Caco-2 (cell line): ENCODE data around the gene NRIP2. TPM values are rescaled to one million over a fixed set of nuclear protein-coding genes. Genes with fewer than 3 reads are reported as not detected.

Experiments
- BruUV-seq: library from RNA; stranded (reverse); fragments of 400-500 nt; replicated peaks from 2 replicates; lab custom pipeline; 2021; lab: Mats Ljungman, UMichigan
- CTCF ChIA-PET: fragments of 300-600 bp; sonication (Branson Sonifier 250); formaldehyde crosslinking; loops from one replicate; lab custom pipeline; 2022; ENCODE audit warnings: antibody characterized with exemption; lab: Charles Lee
- POLR2A ChIA-PET: fragments of 300-600 bp; sonication (Branson Sonifier 250); formaldehyde crosslinking; loops from one replicate; lab custom pipeline; 2022; ENCODE audit warnings: antibody characterized with exemption; lab: Charles Lee
- DNase-seq, 2 experiments: peaks; one replicate each; pipeline versions ENCODE4 v3.0.0 to v3.0.0-alpha.2; 2020 to 2022
- H3K27me3 ChIP-seq: replicated peaks from 2 replicates; pipeline ENCODE4 v1.6.0; 2011; ENCODE audit warnings: low read length; ENCODE audit not compliant: control insufficient read depth, insufficient read depth
- H3K36me3 ChIP-seq: 2 replicates; pipeline ENCODE4 v1.5.1; 2011; ENCODE audit warnings: low read length; ENCODE audit not compliant: control insufficient read depth, insufficient read depth
- H3K4me1 ChIP-seq: fragments of 250-450 bp; sonication (Bioruptor Pico); 2 replicates; pipeline ENCODE4 v1.5.1; 2020; ENCODE audit warnings: mild to moderate bottlenecking
- H3K4me3 ChIP-seq: 2 replicates; pipeline ENCODE4 v1.5.1; 2011; ENCODE audit warnings: low read depth, mild to moderate bottlenecking, control low read depth, low read length
- H3K9me3 ChIP-seq: fragments of 250-450 bp; sonication (Bioruptor Pico); 2 replicates; pipeline ENCODE4 v1.5.1; 2020; ENCODE audit warnings: mild to moderate bottlenecking, moderate library complexity
- H3K27ac Mint-ChIP-seq: one replicate; pipeline ENCODE4 v1.8.0; 2022; ENCODE audit warnings: mixed read lengths; ENCODE audit not compliant: unreplicated experiment
- H3K27me3 Mint-ChIP-seq: one replicate; pipeline ENCODE4 v1.8.0; 2022; ENCODE audit warnings: mixed read lengths; ENCODE audit not compliant: insufficient read depth, unreplicated experiment
- H3K36me3 Mint-ChIP-seq: one replicate; pipeline ENCODE4 v1.8.0; 2022; ENCODE audit warnings: mild to moderate bottlenecking, mixed read lengths; ENCODE audit not compliant: insufficient read depth, unreplicated experiment
- H3K4me1 Mint-ChIP-seq: one replicate; pipeline ENCODE4 v1.8.0; 2022; ENCODE audit warnings: low read depth, mixed read lengths; ENCODE audit not compliant: unreplicated experiment
- H3K4me3 Mint-ChIP-seq: one replicate; pipeline ENCODE4 v1.8.0; 2022; ENCODE audit warnings: mild to moderate bottlenecking, moderate library complexity, mixed read lengths; ENCODE audit not compliant: unreplicated experiment
- H3K9me3 Mint-ChIP-seq: one replicate; pipeline ENCODE4 v1.8.0; 2022; ENCODE audit warnings: mixed read lengths; ENCODE audit not compliant: unreplicated experiment
- intact Hi-C: fragments of 100-400 bp; cut with micrococcal nuclease; formaldehyde crosslinking; loops from one replicate; pipeline ENCODE4 v1.10.0; 2022; ENCODE audit not compliant: unreplicated experiment
- total RNA-seq: library from RNA; stranded (reverse); gene quantifications from 2 replicates; pipeline ENCODE4 v1.2.3, GENCODE V29; 2022
- TF ChIP-seq, protein P1 (sequence below), 2 experiments: fragments of 200-600 bp in 1 of 2; IDR thresholded peaks; 1 replicate in 1 of 2; 2 replicates in 1 of 2; pipeline versions ENCODE4 v1.5.1 to v1.8.0; 2011 to 2022; ENCODE audit warnings: antibody characterized with exemption in 1 of 2, control low read depth in 1 of 2, inconsistent platforms in 1 of 2, low read depth in 1 of 2, low read length in 1 of 2, mild to moderate bottlenecking in 1 of 2, moderate library complexity in 1 of 2; ENCODE audit not compliant: insufficient read depth in 1 of 2, severe bottlenecking in 1 of 2, unreplicated experiment in 1 of 2

The NRIP2 gene
- total RNA-seq, 1 experiment from 2014 or later, result not detected

DNA sequence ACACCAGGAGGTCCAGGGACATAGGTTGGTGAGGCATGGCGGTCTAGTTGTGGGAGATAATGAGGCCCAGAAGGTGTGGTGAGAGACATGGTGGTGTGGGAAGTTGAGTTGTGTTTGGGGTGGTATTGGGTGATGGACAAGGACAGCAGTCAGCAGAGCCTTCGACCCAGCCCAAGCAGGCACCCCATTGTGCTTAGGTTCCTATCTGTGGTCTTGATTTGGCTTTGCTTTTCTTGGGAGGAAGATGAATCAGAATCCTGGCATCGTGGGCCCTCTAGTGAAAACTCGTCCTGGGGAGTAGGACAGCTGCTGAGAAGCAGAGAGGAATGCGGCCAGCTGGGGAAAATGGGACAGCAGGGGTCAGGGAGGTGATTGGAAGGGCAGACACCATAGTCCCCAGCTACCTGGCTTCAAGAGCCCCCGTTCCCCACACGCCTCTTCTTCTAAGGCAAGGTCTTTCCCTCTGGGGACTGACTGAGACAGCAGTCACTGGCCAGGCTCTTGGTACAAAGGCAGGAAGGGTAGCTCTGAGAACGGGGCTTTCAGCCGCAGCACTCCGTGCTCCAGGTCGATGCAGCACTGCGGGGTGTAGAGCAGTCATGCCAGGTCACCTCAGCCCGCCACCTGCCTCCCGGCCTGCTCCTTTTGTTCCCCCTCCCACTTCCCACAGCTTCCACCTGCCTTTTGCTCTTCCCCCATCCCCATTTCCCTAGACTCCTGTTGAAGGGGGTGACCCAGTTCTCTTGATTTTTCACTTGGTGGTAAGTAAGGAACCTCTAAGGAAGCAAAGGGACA lies 7.9 kb downstream of the NRIP2 start:
- Mint-ChIP-seq H3K36me3 (peaks cover 42% of the 10 kb centered on the region), H3K4me3 (no peak overlapping the region), H3K27me3 (no peaks in the 10 kb centered on the region), H3K9me3 (no peaks in the 10 kb centered on the region), H3K27ac (no peak overlapping the region), H3K4me1 (no peaks in the 10 kb centered on the region)
- no TSS peak for BruUV-seq
- DNase-seq, result no peak
- POLR2A ChIA-PET, result no interaction called here
- Histone ChIP-seq H3K27me3 (no peaks in the 10 kb centered on the region), H3K9me3 (no peaks in the 10 kb centered on the region), H3K4me1 (no peaks in the 10 kb centered on the region), H3K36me3 (0 out of 2 replicates have a peak, but pooled peaks cover 2% of the 10 kb centered on the region), H3K4me3 (no peak overlapping the region)
- TF ChIP-seq, protein P1, sequence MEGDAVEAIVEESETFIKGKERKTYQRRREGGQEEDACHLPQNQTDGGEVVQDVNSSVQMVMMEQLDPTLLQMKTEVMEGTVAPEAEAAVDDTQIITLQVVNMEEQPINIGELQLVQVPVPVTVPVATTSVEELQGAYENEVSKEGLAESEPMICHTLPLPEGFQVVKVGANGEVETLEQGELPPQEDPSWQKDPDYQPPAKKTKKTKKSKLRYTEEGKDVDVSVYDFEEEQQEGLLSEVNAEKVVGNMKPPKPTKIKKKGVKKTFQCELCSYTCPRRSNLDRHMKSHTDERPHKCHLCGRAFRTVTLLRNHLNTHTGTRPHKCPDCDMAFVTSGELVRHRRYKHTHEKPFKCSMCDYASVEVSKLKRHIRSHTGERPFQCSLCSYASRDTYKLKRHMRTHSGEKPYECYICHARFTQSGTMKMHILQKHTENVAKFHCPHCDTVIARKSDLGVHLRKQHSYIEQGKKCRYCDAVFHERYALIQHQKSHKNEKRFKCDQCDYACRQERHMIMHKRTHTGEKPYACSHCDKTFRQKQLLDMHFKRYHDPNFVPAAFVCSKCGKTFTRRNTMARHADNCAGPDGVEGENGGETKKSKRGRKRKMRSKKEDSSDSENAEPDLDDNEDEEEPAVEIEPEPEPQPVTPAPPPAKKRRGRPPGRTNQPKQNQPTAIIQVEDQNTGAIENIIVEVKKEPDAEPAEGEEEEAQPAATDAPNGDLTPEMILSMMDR (IDR thresholded peaks at IDR 0.05; ENCODE audit: insufficient read depth in 1 of 2, low read depth in 1 of 2, low read length in 1 of 2, severe bottlenecking in 1 of 2, unreplicated experiment in 1 of 2), result no peak
- CTCF ChIA-PET, result no interaction called here
- intact Hi-C loops, result no loop called here

DNA sequence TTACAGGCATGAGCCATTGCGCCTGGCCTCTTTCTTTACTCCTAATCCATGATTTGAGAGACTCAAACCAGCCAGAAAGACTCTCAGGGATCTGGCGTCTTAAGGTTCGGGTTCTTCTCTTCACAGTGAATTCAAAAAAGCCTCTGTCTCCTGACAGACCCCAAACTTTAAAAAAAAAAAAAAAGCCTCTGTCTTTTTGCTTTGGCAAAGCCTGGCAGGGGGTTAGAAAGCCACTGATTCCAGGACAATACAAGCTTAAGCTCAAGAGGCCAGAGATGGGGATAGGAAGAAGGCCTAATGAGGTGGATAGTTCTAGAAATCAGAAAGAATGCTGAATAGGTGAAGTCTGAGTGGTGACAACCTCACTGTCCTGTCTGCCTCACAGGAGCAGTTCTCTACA lies 8.8 kb downstream of the NRIP2 start:
- 0 out of 2 replicates have a peak, but pooled peaks cover 4% of the 10 kb centered on the region for H3K36me3 ChIP-seq

DNA sequence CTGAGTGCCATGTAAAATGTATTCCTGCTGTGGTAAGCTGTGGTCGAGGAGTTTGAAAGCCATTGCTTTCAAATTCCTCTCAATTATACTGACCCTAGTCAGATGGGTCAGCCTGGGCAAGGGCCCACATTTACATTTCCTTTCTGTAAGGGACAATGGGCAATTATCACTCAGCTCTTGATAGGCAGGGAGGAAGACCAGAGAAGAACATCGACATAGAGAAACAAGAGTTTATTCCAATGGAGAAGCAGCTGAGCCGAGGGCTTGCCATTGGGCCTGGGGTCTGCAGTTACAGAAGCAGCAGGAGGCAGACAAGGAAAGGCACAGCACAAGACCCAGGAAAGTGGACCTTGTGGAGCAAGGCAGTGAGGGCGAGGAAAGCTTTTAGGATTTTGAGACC lies 9.7 kb downstream of the NRIP2 start:
- no peak overlapping the region for H3K4me3 Mint-ChIP-seq
- no peaks in the 10 kb centered on the region for H3K4me1 Mint-ChIP-seq
- intact Hi-C loops, result no loop called here
- ChIA-PET POLR2A (no interaction called here), CTCF (interaction anchor here (0.6 kb wide), 1 partner anchor 56 kb away, joined by 3 read pairs; no protein-coding TSS in a partner anchor)
- BruUV-seq, result TSS peak; percentile 4
- H3K4me3 ChIP-seq, result no peak overlapping the region
- no peaks in the 10 kb centered on the region for H3K4me1 ChIP-seq
- H3K27me3 Mint-ChIP-seq, result no peaks in the 10 kb centered on the region
- H3K9me3 Mint-ChIP-seq, result no peaks in the 10 kb centered on the region
- H3K36me3 ChIP-seq, result 0 out of 2 replicates have a peak, but pooled peaks cover 4% of the 10 kb centered on the region
- H3K36me3 Mint-ChIP-seq, result peaks cover 39% of the 10 kb centered on the region
- TF ChIP-seq, protein P1 (IDR thresholded peaks at IDR 0.05; ENCODE audit: insufficient read depth in 1 of 2, low read depth in 1 of 2, low read length in 1 of 2, severe bottlenecking in 1 of 2, unreplicated experiment in 1 of 2), result no peak
- H3K9me3 ChIP-seq, result no peaks in the 10 kb centered on the region
- no peak for DNase-seq
- no peaks in the 10 kb centered on the region for H3K27me3 ChIP-seq
- H3K27ac Mint-ChIP-seq, result no peak overlapping the region

More for the DNA sequence above, 8.8 kb downstream of the NRIP2 start:
- intact Hi-C loops, result no loop called here
- ChIA-PET CTCF (no interaction called here), POLR2A (no interaction called here)
- no peak overlapping the region for H3K4me3 Mint-ChIP-seq
- H3K27ac Mint-ChIP-seq, result no peak overlapping the region
- DNase-seq, result no peak
- H3K4me3 ChIP-seq, result no peak overlapping the region
- TF ChIP-seq, protein P1 (IDR thresholded peaks at IDR 0.05; ENCODE audit: insufficient read depth in 1 of 2, low read depth in 1 of 2, low read length in 1 of 2, severe bottlenecking in 1 of 2, unreplicated experiment in 1 of 2), result no peak
- no peaks in the 10 kb centered on the region for H3K27me3 Mint-ChIP-seq
- no peaks in the 10 kb centered on the region for H3K27me3 ChIP-seq
- peaks cover 39% of the 10 kb centered on the region for H3K36me3 Mint-ChIP-seq
- BruUV-seq, result no TSS peak
- H3K4me1 Mint-ChIP-seq, result no peaks in the 10 kb centered on the region
- H3K4me1 ChIP-seq, result no peaks in the 10 kb centered on the region
- no peaks in the 10 kb centered on the region for H3K9me3 Mint-ChIP-seq
- H3K9me3 ChIP-seq, result no peaks in the 10 kb centered on the region
